GM23338 (cell line): ENCODE data around the gene RIMKLB.

Source experiments
- CREB1 ChIP-seq: fragments of 250-450 bp; sonication (Bioruptor Pico); IDR thresholded peaks from 2 replicates; pipeline ENCODE4 v1.5.0; 2020; ENCODE audit warnings: low read depth, mild to moderate bottlenecking, moderate library complexity
- EZH2 ChIP-seq: fragments of 200-600 bp; sonication (generic); IDR thresholded peaks from one replicate; pipeline ENCODE4 v1.8.0; 2017; ENCODE audit warnings: antibody characterized with exemption, mild to moderate bottlenecking, low read depth; ENCODE audit not compliant: unreplicated experiment
- EZH2phosphoT487 ChIP-seq: fragments of 200-600 bp; sonication (generic); IDR thresholded peaks from one replicate; pipeline ENCODE4 v1.8.1; 2018; ENCODE audit warnings: antibody characterized with exemption; ENCODE audit not compliant: unreplicated experiment
- POLR2AphosphoS5 ChIP-seq: IDR thresholded peaks from 2 replicates; pipeline ENCODE4 v1.6.1; 2016; ENCODE audit warnings: antibody characterized with exemption, low read depth
- TF ChIP-seq, protein P1 (sequence below), 2 experiments: fragments of 200-600 bp in 1 of 2; sonication (generic) in 1 of 2; conservative IDR thresholded peaks; 2 replicates each; pipeline versions ENCODE4 v1.5.1 to v1.6.1; 2016 to 2017; ENCODE audit warnings: antibody characterized with exemption in 2 of 2, low read depth in 2 of 2, mild to moderate bottlenecking in 2 of 2, moderate library complexity in 1 of 2

GRCh38 chr12:8742501-8742900, 44.7 kb downstream of the RIMKLB start:
- TF ChIP-seq, protein P1, sequence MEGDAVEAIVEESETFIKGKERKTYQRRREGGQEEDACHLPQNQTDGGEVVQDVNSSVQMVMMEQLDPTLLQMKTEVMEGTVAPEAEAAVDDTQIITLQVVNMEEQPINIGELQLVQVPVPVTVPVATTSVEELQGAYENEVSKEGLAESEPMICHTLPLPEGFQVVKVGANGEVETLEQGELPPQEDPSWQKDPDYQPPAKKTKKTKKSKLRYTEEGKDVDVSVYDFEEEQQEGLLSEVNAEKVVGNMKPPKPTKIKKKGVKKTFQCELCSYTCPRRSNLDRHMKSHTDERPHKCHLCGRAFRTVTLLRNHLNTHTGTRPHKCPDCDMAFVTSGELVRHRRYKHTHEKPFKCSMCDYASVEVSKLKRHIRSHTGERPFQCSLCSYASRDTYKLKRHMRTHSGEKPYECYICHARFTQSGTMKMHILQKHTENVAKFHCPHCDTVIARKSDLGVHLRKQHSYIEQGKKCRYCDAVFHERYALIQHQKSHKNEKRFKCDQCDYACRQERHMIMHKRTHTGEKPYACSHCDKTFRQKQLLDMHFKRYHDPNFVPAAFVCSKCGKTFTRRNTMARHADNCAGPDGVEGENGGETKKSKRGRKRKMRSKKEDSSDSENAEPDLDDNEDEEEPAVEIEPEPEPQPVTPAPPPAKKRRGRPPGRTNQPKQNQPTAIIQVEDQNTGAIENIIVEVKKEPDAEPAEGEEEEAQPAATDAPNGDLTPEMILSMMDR (conservative IDR thresholded peaks at IDR 0.05; ENCODE audit: low read depth in 2 of 2), result no peak
- TF ChIP-seq EZH2, result no peak
- TF ChIP-seq POLR2AphosphoS5, result no peak
- TF ChIP-seq CREB1, result no peak
- TF ChIP-seq EZH2phosphoT487, result no peak
